ENCODE measurements around the gene FAM124A.

- no peak for TF ChIP-seq CTCF (IDR thresholded peaks at IDR 0.05; ENCODE audit: borderline replicate concordance, extremely low read depth, low read length, poor library complexity, severe bottlenecking)
- no peak for TF ChIP-seq EZH2 (IDR thresholded peaks at IDR 0.05; ENCODE audit: borderline replicate concordance, low read depth, low read length, severe bottlenecking)
These were observed 43.6 kb upstream of the FAM124A start for GRCh38 chr13:51178456-51179074.
